ENCODE data around the gene MID2. TPM values are rescaled to one million over a fixed set of nuclear protein-coding genes. Genes with fewer than 3 reads are reported as not detected.
"Not testable (repeated sequence)": the region's sequence is repeated elsewhere in the genome, so short reads cannot be mapped to it uniquely, and the experiment has no call there.

The MID2 gene
- total RNA-seq = 5.6 TPM
- long read RNA-seq, partial matches to known transcripts = 1 of 2 reads
- long read RNA-seq, other reads (novel, unspliced or antisense) = 1 of 2 reads

- intact Hi-C loops (cut with DNase I) = no loop called here
Observed at GRCh38 chrX:107825698-107826237, at the start of gene MID2. Gene MID2 (plus strand): TSS chrX:107825866. CDS start chrX:107826427, 561 bp downstream.

GRCh38 chrX:107776649-107777535, 48.8 kb upstream of the MID2 start:
- intact Hi-C loops (cut with DNase I) = loop anchor here (2.0 to 10.0 kb wide), 4 partner anchors 70 to 782 kb away; no protein-coding TSS in a partner anchor
- peak; percentile 88 for DNase-seq (ENCODE audit: low spot score)

More at GRCh38 chrX:107825698-107826237, at the start of gene MID2:
- no peak for DNase-seq (ENCODE audit: low spot score)

- no peak for DNase-seq (ENCODE audit: low spot score)
- intact Hi-C loops (cut with DNase I) = loop anchor here (2.0 to 10.0 kb wide), 4 partner anchors 70 to 783 kb away; no protein-coding TSS in a partner anchor
Observed at GRCh38 chrX:107777536-107777832, 48.2 kb upstream of the MID2 start, which contains the start of gene NCBP2L. Gene NCBP2L (plus strand): TSS chrX:107777733. CDS start chrX:107794221, 16,488 bp downstream.

GRCh38 chrX:107780525-107780924, 45.1 kb upstream of the MID2 start:
- intact Hi-C loops (cut with DNase I) = no loop called here

DNA sequence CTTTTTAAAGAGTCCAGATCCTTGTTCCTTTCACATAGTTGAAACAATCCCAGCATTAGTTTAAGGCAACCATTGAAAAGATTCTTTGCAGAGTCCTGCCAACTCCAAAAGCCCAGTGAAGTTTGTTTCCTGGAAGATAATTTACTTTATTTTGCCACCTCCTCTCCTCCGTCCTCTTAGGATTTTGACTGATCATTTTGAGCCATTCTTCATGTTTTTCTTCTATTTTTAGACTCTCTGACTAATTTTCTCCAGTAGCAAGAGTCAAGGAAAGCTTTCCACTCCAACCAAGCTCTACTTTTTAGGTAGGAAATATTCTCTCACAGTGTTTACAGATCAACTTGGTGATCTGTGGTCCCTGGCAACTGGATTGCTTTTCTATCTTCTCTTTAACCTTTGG, 37.8 kb upstream of the MID2 start:
- DNase-seq (ENCODE audit: low spot score) = no peak

More at GRCh38 chrX:107780525-107780924, 45.1 kb upstream of the MID2 start:
- DNase-seq (ENCODE audit: low spot score) = no peak

DNA sequence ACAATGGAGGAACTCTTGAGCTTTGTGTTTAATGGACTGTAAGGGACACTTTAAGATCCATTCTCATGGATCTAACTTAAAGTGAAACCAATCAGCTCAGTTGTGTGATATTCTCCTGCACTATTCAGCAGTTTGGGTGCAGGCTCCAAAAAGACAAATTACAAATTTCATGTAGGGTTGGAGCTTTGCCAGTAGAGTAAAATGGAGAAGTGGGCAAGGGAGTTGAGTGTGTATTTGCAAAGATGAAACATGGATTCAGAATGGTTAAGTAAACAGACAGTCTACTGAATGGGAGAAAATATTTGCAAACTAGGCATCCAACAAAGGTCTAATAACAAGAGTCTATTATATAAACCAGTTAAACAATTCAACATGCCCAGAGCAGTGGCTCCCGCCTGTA, 21.2 kb upstream of the MID2 start:
- intact Hi-C loops (cut with DNase I) = no loop called here
- no peak for DNase-seq (ENCODE audit: low spot score)

More for the DNA sequence above, 37.8 kb upstream of the MID2 start:
- intact Hi-C loops (cut with DNase I) = no loop called here

- DNase-seq (ENCODE audit: low spot score) = no peak
Observed at GRCh38 chrX:107805179-107805578, 20.5 kb upstream of the MID2 start.

GRCh38 chrX:107810053-107810452, 15.6 kb upstream of the MID2 start:
- DNase-seq (ENCODE audit: low spot score); intact Hi-C loops (cut with DNase I): not testable (repeated sequence)

More at GRCh38 chrX:107805179-107805578, 20.5 kb upstream of the MID2 start:
- intact Hi-C loops (cut with DNase I) = no loop called here

DNA sequence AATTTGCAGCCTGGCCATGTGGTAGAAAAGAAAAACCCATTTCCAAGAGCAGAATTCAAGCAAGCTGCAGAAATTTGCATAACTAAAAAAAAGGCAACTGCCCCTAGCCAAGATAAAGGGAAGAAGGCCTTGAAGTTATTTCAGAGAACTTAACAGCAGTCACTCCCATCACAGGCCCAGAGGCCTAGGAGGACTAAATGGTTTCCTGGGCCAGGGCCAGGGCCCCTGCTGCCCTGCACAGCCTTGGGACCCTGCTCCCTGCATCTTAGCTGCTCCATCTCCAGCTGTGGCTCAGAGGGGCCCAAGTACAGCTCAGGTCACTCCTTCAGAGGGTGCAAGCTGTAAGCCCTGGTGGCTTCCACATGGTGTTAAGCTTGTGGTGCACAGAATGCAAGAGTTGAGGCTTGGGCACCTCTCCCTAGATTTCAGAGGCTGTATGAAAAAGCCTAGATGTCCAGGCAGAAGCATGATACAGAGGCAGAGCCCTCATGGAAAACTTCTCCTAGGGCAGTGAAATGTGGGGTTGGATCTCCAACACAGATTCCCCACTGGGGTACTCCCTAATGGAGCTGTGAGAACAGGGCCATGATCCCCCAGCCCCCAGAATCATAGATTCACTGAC, 6.7 kb upstream of the MID2 start:
- intact Hi-C loops (cut with DNase I) = no loop called here
- DNase-seq (ENCODE audit: low spot score) = no peak

DNA sequence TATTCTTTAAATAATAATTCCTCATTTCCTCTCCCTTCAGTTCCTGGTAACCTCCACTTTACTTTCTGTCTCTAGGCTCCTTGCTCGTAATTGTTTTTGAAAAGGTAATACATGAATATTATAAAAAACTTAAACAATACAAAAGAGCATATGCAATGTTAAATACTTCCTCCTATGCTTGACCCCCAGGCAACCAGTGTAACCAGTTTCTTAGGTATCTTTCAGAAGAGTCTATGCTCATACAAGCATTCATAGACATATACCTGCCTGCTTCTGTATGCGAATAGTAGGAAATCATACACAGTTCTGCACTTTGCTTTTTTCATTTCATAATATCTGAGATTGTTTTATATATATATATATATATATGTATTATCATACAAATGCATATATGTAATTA, 2.6 kb upstream of the MID2 start:
- no peak for DNase-seq (ENCODE audit: low spot score)
- intact Hi-C loops (cut with DNase I) = no loop called here

- no peak for DNase-seq (ENCODE audit: low spot score)
- intact Hi-C loops (cut with DNase I) = no loop called here
Observed at GRCh38 chrX:107823456-107823855, 2.2 kb upstream of the MID2 start.

- intact Hi-C loops (cut with DNase I) = no loop called here
- DNase-seq (ENCODE audit: low spot score) = no peak
Observed at GRCh38 chrX:107826238-107827029, 768 bp downstream of the MID2 start.

GRCh38 chrX:107827030-107827831, 1.6 kb downstream of the MID2 start:
- DNase-seq (ENCODE audit: low spot score) = no peak
- intact Hi-C loops (cut with DNase I) = no loop called here

DNA sequence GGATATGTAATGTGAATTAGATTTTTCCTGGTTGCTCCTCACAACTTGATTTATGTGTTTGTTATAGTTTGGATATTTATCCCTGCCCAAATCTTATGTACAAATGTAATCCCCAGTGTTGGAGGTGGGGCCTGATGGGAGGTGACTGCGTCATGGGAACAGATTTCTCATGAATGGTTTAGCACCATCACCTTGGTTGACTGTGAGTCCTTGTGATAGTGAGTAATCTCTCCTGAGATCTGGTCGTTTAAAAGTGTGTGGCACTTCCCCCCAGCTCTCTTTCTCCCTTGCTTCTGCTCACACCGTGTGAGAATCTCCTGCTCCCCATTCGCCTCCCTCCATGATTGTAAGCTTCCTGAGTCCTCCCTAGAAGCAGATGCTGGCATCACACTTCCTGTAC, 2.2 kb downstream of the MID2 start:
- no peak for DNase-seq (ENCODE audit: low spot score)
- intact Hi-C loops (cut with DNase I) = no loop called here

- no peak for DNase-seq (ENCODE audit: low spot score)
- intact Hi-C loops (cut with DNase I) = no loop called here
Observed at GRCh38 chrX:107829878-107830277, 4.2 kb downstream of the MID2 start.

DNA sequence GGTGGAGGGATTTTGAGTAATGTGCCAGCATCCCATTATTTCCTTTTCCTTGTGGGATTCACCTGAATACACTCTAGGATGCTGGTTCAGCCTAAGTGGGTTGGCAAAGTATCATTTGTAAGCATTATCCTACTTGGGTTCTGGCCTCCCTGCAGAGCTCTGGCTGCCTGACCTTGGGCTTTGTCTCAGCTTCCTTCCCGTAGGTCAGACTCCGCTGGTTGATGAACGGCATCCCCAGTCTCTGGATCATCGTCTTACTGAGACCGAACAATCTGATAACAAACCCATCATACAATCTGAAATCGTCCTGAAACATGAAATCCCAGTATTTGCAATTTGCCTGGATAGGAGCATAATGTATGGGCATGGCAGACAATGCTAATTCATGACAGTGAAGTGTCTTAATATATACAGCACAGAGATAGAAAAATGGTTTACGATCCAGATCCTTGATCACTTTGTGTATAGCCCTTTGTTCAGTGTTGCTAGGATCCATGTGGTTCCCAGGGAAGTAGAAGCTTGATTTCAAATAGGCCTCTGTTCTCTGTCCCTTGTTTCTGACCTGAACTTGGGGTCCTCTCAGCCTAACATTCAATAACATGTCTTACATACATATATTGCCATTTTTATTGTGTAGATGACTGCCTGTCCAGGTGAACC, 5.5 kb downstream of the MID2 start:
- intact Hi-C loops (cut with DNase I) = no loop called here
- DNase-seq (ENCODE audit: low spot score) = no peak

DNA sequence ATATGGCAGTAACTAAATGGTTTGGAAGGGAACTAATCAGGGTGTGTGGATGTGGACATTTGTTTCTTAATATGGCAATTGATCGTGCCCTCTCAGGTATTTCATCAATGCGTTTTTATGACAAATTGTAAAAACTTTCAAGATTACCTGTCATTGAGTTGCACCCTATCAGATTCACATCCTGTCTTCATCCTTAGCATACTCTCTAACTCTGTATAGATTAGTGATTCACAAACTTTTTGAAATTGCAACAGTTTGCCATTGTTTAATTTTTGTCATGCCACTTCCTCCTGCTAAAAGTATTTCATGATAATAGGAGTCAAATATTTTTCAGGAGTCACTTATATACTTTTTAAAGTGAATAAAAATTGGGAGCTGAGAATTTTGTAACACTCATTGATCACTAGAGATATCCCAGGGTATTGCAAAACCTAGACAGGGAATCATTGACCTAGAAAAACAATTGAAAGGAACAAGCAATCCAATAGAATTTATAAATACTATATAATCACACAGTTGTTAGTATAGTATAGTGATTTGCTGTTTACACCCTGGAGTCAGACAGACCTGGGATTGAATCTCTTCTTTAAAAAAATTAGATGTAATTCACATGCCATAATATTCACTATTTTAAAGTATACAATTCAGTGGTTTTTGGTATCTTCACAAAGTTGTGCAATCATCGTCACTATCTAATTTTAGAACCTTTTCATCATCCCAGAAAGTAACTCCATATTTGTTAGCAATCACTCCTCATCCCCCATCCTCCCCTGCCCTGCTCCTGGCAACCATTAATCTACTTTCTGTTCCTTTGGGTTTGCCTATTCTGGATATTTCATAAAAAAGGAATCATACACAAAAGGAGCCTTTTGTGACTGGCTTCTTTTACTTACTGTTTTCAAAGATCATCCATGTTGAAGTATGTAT, 8.9 kb downstream of the MID2 start:
- intact Hi-C loops (cut with DNase I) = no loop called here

More for the DNA sequence above, 8.9 kb downstream of the MID2 start:
- DNase-seq (ENCODE audit: low spot score) = no peak

Data from cardiac septum (tissue), 1 donor.